HuH-7.5 (cell line): ENCODE results near the gene PALD1.
A peak's percentile ranks its signal among the peaks of the same experiment; 100 is the strongest.

Experiments used
- DNase-seq: peaks from one replicate; pipeline ENCODE4 v3.0.0; 2011; ENCODE audit warnings: low spot score

The PALD1 gene

GRCh38 chr10:70504521-70505358 lies 26.2 kb downstream of the PALD1 start:
- no peak for DNase-seq

- DNase-seq: no peak
These were observed 27.3 kb downstream of the PALD1 start for GRCh38 chr10:70505908-70506307.

- no peak for DNase-seq
These were observed 29.4 kb downstream of the PALD1 start for GRCh38 chr10:70507966-70508365.

GRCh38 chr10:70508912-70509756 lies 30.6 kb downstream of the PALD1 start:
- no peak for DNase-seq

- DNase-seq: no peak
These were observed 31.2 kb downstream of the PALD1 start for GRCh38 chr10:70509757-70510147.

- no peak for DNase-seq
These were observed 31.9 kb downstream of the PALD1 start for GRCh38 chr10:70510453-70510852.

GRCh38 chr10:70510904-70511303 lies 32.3 kb downstream of the PALD1 start:
- DNase-seq: no peak

- no peak for DNase-seq
These were observed 33.6 kb downstream of the PALD1 start for GRCh38 chr10:70512149-70512639.

GRCh38 chr10:70513848-70514309 lies 35.3 kb downstream of the PALD1 start:
- DNase-seq: no peak

- DNase-seq: no peak
These were observed 36.0 kb downstream of the PALD1 start for GRCh38 chr10:70514591-70514990.

- DNase-seq: no peak
These were observed 36.6 kb downstream of the PALD1 start for GRCh38 chr10:70515035-70515667.

GRCh38 chr10:70518695-70519094 lies 40.1 kb downstream of the PALD1 start:
- no peak for DNase-seq

- no peak for DNase-seq
These were observed 44.5 kb downstream of the PALD1 start for GRCh38 chr10:70523057-70523456.

GRCh38 chr10:70523549-70523948 lies 45.0 kb downstream of the PALD1 start:
- no peak for DNase-seq

GRCh38 chr10:70528314-70528713 lies 49.7 kb downstream of the PALD1 start:
- no peak for DNase-seq

GRCh38 chr10:70528741-70529362 lies 50.3 kb downstream of the PALD1 start:
- peak; percentile 77 for DNase-seq

GRCh38 chr10:70529848-70530247 lies 51.3 kb downstream of the PALD1 start:
- DNase-seq: no peak

- DNase-seq: no peak
These were observed 51.7 kb downstream of the PALD1 start for GRCh38 chr10:70530315-70530714.

GRCh38 chr10:70532554-70533188 lies 54.1 kb downstream of the PALD1 start:
- DNase-seq: no peak

GRCh38 chr10:70533189-70533558 lies 54.6 kb downstream of the PALD1 start:
- DNase-seq: no peak

- no peak for DNase-seq
These were observed 55.7 kb downstream of the PALD1 start for GRCh38 chr10:70534281-70534680.

- DNase-seq: no peak
These were observed 56.4 kb downstream of the PALD1 start for GRCh38 chr10:70535001-70535400.
